K562 (cell line): ENCODE measurements around the gene CS. TPM values are rescaled to one million over a fixed set of nuclear protein-coding genes. Genes with fewer than 3 reads are reported as not detected.

ENCODE experiments used
- BRCA1 ChIP-seq, 2 experiments: fragments of 450-650 bp in 1 of 2; sonication (generic) in 1 of 2; formaldehyde crosslinking in 1 of 2; IDR thresholded peaks; 2 replicates each; pipeline versions ENCODE4 v1.5.0 to v1.6.1; 2017 to 2020; ENCODE audit warnings: mild to moderate bottlenecking in 1 of 2, missing genetic modification reagents in 1 of 2
- CHAMP1 ChIP-seq: fragments of 450-650 bp; IDR thresholded peaks from 2 replicates; pipeline ENCODE4 v1.6.1; 2016; ENCODE audit warnings: mild to moderate bottlenecking
- CXXC5 ChIP-seq: fragments of 250-450 bp; sonication (Bioruptor Pico); IDR thresholded peaks from 2 replicates; pipeline ENCODE4 v1.8.0; 2022; ENCODE audit warnings: inconsistent platforms, mild to moderate bottlenecking, moderate library complexity
- ILK ChIP-seq: fragments of 450-650 bp; IDR thresholded peaks from 2 replicates; pipeline ENCODE4 v1.6.1; 2016; ENCODE audit warnings: missing genetic modification characterization, low read depth, mild to moderate bottlenecking, missing compliant biosample characterization, moderate library complexity, borderline replicate concordance
- IRF1 ChIP-seq: sonication (generic); formaldehyde crosslinking; IDR thresholded peaks from 2 replicates; pipeline ENCODE4 v1.8.0; 2022; ENCODE audit warnings: missing genetic modification reagents, mild to moderate bottlenecking, borderline replicate concordance
- MECOM ChIP-seq: fragments of 250-450 bp; sonication (Bioruptor Pico); IDR thresholded peaks from 2 replicates; pipeline ENCODE4 v1.8.0; 2022; ENCODE audit warnings: inconsistent platforms
- NRF1 ChIP-seq, 2 experiments: fragments of 450-650 bp; IDR thresholded peaks in 1 of 2; conservative IDR thresholded peaks in 1 of 2; 2 replicates each; pipeline ENCODE4 v1.6.1; 2014; ENCODE audit warnings: mild to moderate bottlenecking in 2 of 2
- PURB ChIP-seq: sonication (generic); formaldehyde crosslinking; IDR thresholded peaks from 2 replicates; pipeline ENCODE4 v1.9.0; 2021; ENCODE audit warnings: low read depth, mild to moderate bottlenecking, missing genetic modification reagents
- RFX7 ChIP-seq: fragments of 250-450 bp; sonication (Bioruptor Pico); IDR thresholded peaks from 2 replicates; pipeline ENCODE4 v1.5.1; 2021; ENCODE audit warnings: mild to moderate bottlenecking
- SIRT6 ChIP-seq: IDR thresholded peaks from one replicate; pipeline ENCODE4 v1.6.1; 2012; ENCODE audit warnings: low read depth, mild to moderate bottlenecking, control low read depth, inconsistent platforms, low read length, moderate library complexity
- SMAD2 ChIP-seq: fragments of 150-350 bp; IDR thresholded peaks from 2 replicates; pipeline ENCODE4 v1.6.1; 2014; ENCODE audit warnings: low read depth, mild to moderate bottlenecking, low read length
- SMARCA5 ChIP-seq: fragments of 450-650 bp; IDR thresholded peaks from 2 replicates; pipeline ENCODE4 v1.6.1; 2016
- SMC3 ChIP-seq: conservative IDR thresholded peaks from 2 replicates; pipeline ENCODE4 v1.6.1; 2011; ENCODE audit warnings: low read depth, low read length, improper control_type of control experiment; ENCODE audit not compliant: insufficient read depth
- SUPT5H ChIP-seq: fragments of 450-650 bp; IDR thresholded peaks from 2 replicates; pipeline ENCODE4 v1.6.1; 2016
- TEAD2 ChIP-seq: fragments of 450-650 bp; IDR thresholded peaks from 2 replicates; pipeline ENCODE4 v1.6.1; 2016; ENCODE audit warnings: missing genetic modification characterization, control low read depth, missing compliant biosample characterization
- U2AF2 ChIP-seq: fragments of 200-400 bp; formaldehyde crosslinking; optimal IDR thresholded peaks from 2 replicates; pipeline ENCODE3; 2017; ENCODE audit warnings: low read depth, mild to moderate bottlenecking, low read length
- ZFPM2 ChIP-seq: fragments of 250-450 bp; sonication (Bioruptor Pico); IDR thresholded peaks from 2 replicates; pipeline ENCODE4 v1.5.1; 2022; ENCODE audit warnings: mild to moderate bottlenecking
- ZNF12 ChIP-seq: sonication (generic); formaldehyde crosslinking; IDR thresholded peaks from 2 replicates; pipeline ENCODE4 v1.4.0; 2020; ENCODE audit warnings: mild to moderate bottlenecking, missing genetic modification reagents
- ZNF57 ChIP-seq: fragments of 450-650 bp; formaldehyde crosslinking; IDR thresholded peaks from 2 replicates; pipeline ENCODE4 v1.4.0; 2020; ENCODE audit warnings: mild to moderate bottlenecking, moderate library complexity
- ZNF589 ChIP-seq: fragments of 200-800 bp; sonication (Bioruptor generic); IDR thresholded peaks from 2 replicates; pipeline ENCODE4 v1.6.1; 2016; ENCODE audit warnings: low read depth, missing genetic modification characterization, missing compliant biosample characterization
- polyA plus RNA-seq, 8 experiments: library from polyadenylated mRNA; depleted of rRNA in 4 of 8; stranded (reverse) in 5 of 8; unstranded in 3 of 8; fragments of >200 nt; fragmentation: Nextera tagmentation in 2 of 8; fragmentation: Illumina TruSeq in 1 of 8; extraction: Ambion mirVana in 2 of 8; extraction: Trizol in 1 of 8; gene quantifications; 2 replicates each; pipeline versions ENCODE4 v1.2.1 to v1.2.3, GENCODE V29; 2011 to 2014; ENCODE audit warnings: inconsistent platforms in 1 of 8, missing spikeins in 1 of 8
- total RNA-seq, 7 experiments: library from RNA; depleted of rRNA in 6 of 7; stranded (reverse); fragments of >200 nt in 6 of 7; fragmentation: Illumina TruSeq in 2 of 7; extraction: Trizol in 2 of 7; gene quantifications; 2 replicates each; pipeline versions ENCODE4 v1.2.1 to v1.2.3, GENCODE V29; 2011 to 2021; ENCODE audit warnings: low replicate concordance in 1 of 7
- TF ChIP-seq, protein P1 (sequence below): fragments of 450-650 bp; formaldehyde crosslinking; IDR thresholded peaks from 2 replicates; pipeline ENCODE4 v1.4.0; 2020; ENCODE audit warnings: mild to moderate bottlenecking, mixed read lengths
- TF ChIP-seq, protein P2 (sequence below): fragments of 450-650 bp; IDR thresholded peaks from 2 replicates; pipeline ENCODE4 v1.6.1; 2017; ENCODE audit warnings: antibody characterized with exemption

Gene CS
- total and polyA plus RNA-seq, 9 of the 15 experiments (the other 6 are each of a cell fraction or from before 2014, with no cell fraction given): 99.9 to 390 (median 149) TPM

GRCh38 chr12:56337753-56338251, 37.7 kb upstream of the CS start (continued):
- TF ChIP-seq ZNF12 (no peak), RFX7 (CRISPR knock-in tag) (no peak), ZNF589 (peak; percentile 90), SIRT6 (no peak), NRF1 (conservative IDR thresholded peaks at IDR 0.05 in 1 of 2, IDR thresholded peaks at IDR 0.05 in 1 of 2) (no peak; a peak in 1 of 4 replicates), CXXC5 (CRISPR knock-in tag) (peak; percentile 76), BRCA1 (IDR thresholded peaks at IDR 0.05) (no peak), BRCA1 (CRISPR knock-in tag; IDR thresholded peaks at IDR 0.05) (no peak), IRF1 (no peak), ZNF57 (CRISPR knock-in tag) (no peak), ZFPM2 (CRISPR knock-in tag) (0 out of 2 replicates have a peak, but pooled peaks have one; percentile 13), SMC3 (no peak), SUPT5H (no peak), ILK (tag) (no peak), CHAMP1 (no peak), MECOM (CRISPR knock-in tag) (no peak), TEAD2 (tag) (no peak), SMARCA5 (no peak), U2AF2 (no peak), PURB (CRISPR knock-in tag) (no peak), SMAD2 (no peak)
- TF ChIP-seq, protein P1, sequence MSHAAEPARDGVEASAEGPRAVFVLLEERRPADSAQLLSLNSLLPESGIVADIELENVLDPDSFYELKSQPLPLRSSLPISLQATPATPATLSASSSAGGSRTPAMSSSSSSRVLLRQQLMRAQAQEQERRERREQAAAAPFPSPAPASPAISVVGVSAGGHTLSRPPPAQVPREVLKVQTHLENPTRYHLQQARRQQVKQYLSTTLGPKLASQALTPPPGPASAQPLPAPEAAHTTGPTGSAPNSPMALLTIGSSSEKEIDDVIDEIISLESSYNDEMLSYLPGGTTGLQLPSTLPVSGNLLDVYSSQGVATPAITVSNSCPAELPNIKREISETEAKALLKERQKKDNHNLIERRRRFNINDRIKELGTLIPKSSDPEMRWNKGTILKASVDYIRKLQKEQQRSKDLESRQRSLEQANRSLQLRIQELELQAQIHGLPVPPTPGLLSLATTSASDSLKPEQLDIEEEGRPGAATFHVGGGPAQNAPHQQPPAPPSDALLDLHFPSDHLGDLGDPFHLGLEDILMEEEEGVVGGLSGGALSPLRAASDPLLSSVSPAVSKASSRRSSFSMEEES: no peak
- TF ChIP-seq, protein P2, sequence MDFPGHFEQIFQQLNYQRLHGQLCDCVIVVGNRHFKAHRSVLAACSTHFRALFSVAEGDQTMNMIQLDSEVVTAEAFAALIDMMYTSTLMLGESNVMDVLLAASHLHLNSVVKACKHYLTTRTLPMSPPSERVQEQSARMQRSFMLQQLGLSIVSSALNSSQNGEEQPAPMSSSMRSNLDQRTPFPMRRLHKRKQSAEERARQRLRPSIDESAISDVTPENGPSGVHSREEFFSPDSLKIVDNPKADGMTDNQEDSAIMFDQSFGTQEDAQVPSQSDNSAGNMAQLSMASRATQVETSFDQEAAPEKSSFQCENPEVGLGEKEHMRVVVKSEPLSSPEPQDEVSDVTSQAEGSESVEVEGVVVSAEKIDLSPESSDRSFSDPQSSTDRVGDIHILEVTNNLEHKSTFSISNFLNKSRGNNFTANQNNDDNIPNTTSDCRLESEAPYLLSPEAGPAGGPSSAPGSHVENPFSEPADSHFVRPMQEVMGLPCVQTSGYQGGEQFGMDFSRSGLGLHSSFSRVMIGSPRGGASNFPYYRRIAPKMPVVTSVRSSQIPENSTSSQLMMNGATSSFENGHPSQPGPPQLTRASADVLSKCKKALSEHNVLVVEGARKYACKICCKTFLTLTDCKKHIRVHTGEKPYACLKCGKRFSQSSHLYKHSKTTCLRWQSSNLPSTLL: no peak
